Measurements from ENCODE around the gene PIM2.

DNA sequence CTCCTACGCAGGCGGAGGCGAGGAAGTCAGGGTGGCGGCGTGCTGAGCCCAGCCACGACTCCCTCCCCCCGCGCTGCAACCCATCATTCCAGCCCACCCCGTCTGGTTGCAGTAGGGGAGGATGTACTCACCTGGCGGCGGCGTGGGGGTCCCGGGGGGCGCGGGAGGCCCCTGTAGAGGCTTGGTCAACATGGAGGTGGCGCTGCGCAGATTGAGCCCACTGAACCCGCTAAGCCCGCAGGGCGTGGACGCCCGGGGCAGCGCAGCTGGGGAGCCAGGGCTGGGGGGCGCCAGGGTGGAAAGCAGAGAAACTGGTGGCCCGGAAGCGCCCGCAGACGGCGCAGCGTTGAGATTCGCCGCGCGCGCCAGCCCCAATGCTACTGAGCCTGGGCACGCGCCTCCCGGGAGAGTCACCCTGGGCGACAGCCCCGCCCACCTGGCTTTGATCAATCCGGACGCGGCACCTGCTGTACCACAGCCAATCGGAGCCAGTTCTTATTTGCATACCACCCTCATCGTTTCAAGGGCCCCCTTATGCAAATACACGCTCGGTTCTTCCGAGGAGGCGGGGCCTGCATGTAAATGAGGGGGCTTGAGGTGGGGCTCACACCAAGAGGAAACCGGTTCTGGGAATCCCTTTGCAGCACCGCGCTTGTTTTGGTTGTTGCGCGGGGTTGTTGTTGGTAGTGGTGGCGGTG, at the start of gene PIM2:
- TF ChIP-seq EZH2 (IDR thresholded peaks at IDR 0.05; ENCODE audit: low read length, unreplicated experiment) = no peak
- TF ChIP-seq, protein P1, sequence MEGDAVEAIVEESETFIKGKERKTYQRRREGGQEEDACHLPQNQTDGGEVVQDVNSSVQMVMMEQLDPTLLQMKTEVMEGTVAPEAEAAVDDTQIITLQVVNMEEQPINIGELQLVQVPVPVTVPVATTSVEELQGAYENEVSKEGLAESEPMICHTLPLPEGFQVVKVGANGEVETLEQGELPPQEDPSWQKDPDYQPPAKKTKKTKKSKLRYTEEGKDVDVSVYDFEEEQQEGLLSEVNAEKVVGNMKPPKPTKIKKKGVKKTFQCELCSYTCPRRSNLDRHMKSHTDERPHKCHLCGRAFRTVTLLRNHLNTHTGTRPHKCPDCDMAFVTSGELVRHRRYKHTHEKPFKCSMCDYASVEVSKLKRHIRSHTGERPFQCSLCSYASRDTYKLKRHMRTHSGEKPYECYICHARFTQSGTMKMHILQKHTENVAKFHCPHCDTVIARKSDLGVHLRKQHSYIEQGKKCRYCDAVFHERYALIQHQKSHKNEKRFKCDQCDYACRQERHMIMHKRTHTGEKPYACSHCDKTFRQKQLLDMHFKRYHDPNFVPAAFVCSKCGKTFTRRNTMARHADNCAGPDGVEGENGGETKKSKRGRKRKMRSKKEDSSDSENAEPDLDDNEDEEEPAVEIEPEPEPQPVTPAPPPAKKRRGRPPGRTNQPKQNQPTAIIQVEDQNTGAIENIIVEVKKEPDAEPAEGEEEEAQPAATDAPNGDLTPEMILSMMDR (conservative IDR thresholded peaks at IDR 0.05; ENCODE audit: low read depth, low read length) = no peak

Data from PC-3 (cell line).